Endothelial cell (in vitro differentiated cells): Measurements from ENCODE around the gene DOCK10. TPM values are rescaled to one million over a fixed set of nuclear protein-coding genes. Genes with fewer than 3 reads are reported as not detected.

Source experiments
- DNase-seq: peaks from one replicate; pipeline ENCODE4 v3.0.0; 2021; ENCODE audit warnings: low spot score
- H3K27ac Mint-ChIP-seq: one replicate; pipeline ENCODE4 v1.8.0; 2021; ENCODE audit warnings: mixed read lengths, inconsistent platforms; ENCODE audit not compliant: unreplicated experiment
- H3K27me3 Mint-ChIP-seq: one replicate; pipeline ENCODE4 v1.8.0; 2021; ENCODE audit warnings: mild to moderate bottlenecking, moderate library complexity, mixed read lengths, inconsistent platforms; ENCODE audit not compliant: unreplicated experiment
- H3K36me3 Mint-ChIP-seq: one replicate; pipeline ENCODE4 v1.8.0; 2021; ENCODE audit warnings: mild to moderate bottlenecking, low read depth, mixed read lengths, inconsistent platforms; ENCODE audit not compliant: unreplicated experiment
- H3K4me1 Mint-ChIP-seq: one replicate; pipeline ENCODE4 v1.8.0; 2021; ENCODE audit warnings: mild to moderate bottlenecking, mixed read lengths, inconsistent platforms; ENCODE audit not compliant: unreplicated experiment
- H3K4me3 Mint-ChIP-seq: one replicate; pipeline ENCODE4 v1.8.0; 2021; ENCODE audit warnings: mild to moderate bottlenecking, mixed read lengths, inconsistent platforms; ENCODE audit not compliant: unreplicated experiment
- H3K9me3 Mint-ChIP-seq: one replicate; pipeline ENCODE4 v1.8.0; 2021; ENCODE audit warnings: mixed read lengths, inconsistent platforms; ENCODE audit not compliant: unreplicated experiment
- total RNA-seq: library from RNA; stranded (reverse); fragmentation: NEBNext Ultra II Directional; extraction: Animal tissue kit (Norgen Biotek cat#: 25700); gene quantifications from one replicate; pipeline ENCODE4 v1.2.1, GENCODE V29; 2021; ENCODE audit not compliant: unreplicated experiment
- TF ChIP-seq, protein P1 (sequence below): fragments of 200-600 bp; sonication (generic); IDR thresholded peaks from one replicate; pipeline ENCODE4 v1.5.0; 2021; ENCODE audit warnings: antibody characterized with exemption; ENCODE audit not compliant: unreplicated experiment

Gene DOCK10
- total RNA-seq, 1 donor from 2014 or later = 7.6 TPM

DNA sequence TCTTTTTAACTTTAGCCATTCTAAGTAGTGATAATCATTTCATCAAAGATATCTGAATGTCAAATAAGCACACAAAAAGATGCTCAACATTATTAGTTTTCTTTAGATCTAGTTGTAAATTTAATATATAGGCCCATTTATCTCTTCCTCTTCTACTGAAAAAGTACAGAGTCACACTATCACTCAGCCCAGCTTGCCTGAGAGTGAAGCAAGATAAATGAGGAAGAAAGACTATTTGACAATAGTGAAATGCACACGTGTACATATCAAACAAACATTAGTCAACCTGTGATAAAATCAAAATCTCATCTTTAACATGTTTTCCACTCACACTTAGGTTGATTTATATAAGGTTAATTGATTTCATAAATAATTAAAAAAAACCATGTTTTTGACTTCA, 242.6 kb downstream of the DOCK10 start:
- Mint-ChIP-seq H3K4me3 (no peak overlapping the region), H3K4me1 (peaks cover 6% of the 10 kb centered on the region), H3K27me3 (peaks cover 2% of the 10 kb centered on the region), H3K36me3 (no peaks in the 10 kb centered on the region), H3K27ac (no peak overlapping the region), H3K9me3 (no peaks in the 10 kb centered on the region)
- TF ChIP-seq, protein P1, sequence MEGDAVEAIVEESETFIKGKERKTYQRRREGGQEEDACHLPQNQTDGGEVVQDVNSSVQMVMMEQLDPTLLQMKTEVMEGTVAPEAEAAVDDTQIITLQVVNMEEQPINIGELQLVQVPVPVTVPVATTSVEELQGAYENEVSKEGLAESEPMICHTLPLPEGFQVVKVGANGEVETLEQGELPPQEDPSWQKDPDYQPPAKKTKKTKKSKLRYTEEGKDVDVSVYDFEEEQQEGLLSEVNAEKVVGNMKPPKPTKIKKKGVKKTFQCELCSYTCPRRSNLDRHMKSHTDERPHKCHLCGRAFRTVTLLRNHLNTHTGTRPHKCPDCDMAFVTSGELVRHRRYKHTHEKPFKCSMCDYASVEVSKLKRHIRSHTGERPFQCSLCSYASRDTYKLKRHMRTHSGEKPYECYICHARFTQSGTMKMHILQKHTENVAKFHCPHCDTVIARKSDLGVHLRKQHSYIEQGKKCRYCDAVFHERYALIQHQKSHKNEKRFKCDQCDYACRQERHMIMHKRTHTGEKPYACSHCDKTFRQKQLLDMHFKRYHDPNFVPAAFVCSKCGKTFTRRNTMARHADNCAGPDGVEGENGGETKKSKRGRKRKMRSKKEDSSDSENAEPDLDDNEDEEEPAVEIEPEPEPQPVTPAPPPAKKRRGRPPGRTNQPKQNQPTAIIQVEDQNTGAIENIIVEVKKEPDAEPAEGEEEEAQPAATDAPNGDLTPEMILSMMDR = no peak
- no peak for DNase-seq

DNA sequence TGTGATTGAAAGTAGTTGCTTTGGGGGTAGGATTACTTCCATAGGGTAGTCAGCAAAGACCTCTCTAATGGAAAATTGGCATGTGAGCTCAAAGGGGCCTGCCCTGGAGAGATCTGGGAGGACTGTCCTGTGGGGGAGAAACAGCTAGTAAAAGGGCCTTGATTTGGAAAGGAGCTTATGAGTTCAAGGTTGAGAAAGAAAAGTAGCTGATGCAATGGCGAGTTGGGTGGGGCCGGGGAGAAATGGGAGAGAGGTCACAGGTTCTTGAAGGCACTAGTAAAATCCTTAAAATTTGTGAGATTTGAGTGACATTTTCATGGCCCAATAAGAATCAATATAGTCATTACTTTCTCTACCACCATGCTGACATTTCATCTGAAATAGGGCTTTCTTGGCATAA, 244.1 kb downstream of the DOCK10 start:
- Mint-ChIP-seq H3K27me3 (peaks cover 2% of the 10 kb centered on the region), H3K27ac (no peak overlapping the region)
- TF ChIP-seq, protein P1 = no peak

DNA sequence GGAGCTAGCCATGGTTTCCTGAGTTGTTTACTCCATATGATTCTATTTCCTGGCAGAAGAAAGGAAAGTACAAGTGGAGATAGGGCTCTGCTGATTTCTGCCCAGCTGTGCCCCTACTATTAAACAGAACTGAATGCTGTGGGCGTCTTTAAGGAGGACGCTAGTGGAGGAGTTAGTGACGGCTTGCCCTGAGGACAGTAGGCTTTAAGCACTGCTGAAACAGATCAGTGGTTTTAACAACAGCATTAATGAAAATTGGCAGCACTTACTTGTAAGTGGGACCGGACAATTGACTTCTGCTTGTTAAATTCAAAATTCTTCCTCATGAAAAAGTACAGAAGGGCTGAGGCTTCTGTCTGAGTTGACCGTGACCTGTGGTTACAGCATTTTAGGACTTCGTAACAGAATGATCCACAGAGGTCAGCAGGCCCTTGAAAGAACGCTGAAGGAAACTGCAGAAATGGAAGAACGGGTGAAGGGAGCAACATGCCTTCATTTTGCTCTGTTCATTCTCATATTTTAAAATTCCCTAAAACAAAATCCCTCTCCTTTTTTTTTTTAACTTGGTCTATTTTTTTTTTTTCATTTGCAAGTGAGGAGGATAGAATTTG, 245.5 kb downstream of the DOCK10 start:
- Mint-ChIP-seq H3K4me3 (no peak overlapping the region), H3K27me3 (peaks cover 2% of the 10 kb centered on the region), H3K36me3 (no peaks in the 10 kb centered on the region), H3K27ac (no peak overlapping the region), H3K9me3 (no peaks in the 10 kb centered on the region), H3K4me1 (peaks cover 6% of the 10 kb centered on the region)
- TF ChIP-seq, protein P1 = no peak
- no peak for DNase-seq

More for the DNA sequence above, 244.1 kb downstream of the DOCK10 start:
- Mint-ChIP-seq H3K9me3 (no peaks in the 10 kb centered on the region), H3K36me3 (no peaks in the 10 kb centered on the region), H3K4me3 (no peak overlapping the region), H3K4me1 (peaks cover 6% of the 10 kb centered on the region)
- no peak for DNase-seq

DNA sequence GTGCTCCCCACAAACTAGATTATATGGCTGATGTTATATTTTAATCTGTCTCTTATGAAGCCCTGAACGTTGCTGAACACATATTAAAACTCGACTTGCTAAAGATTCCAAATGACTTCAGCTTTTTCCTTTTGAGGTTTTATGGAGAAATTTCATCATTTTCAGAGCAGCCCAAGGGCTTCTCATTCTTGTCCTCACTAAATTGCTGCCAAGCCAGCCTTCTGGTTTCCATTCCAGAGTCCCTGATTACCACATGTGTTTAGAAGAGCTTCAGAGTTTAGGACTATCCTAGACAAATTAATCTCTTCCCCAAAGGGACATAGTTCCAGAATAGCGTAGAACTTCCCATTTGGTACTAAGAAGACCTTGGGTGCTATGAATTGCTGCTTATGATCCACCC, 248.3 kb downstream of the DOCK10 start:
- DNase-seq = no peak
- TF ChIP-seq, protein P1 = no peak
- Mint-ChIP-seq H3K4me1 (peaks cover 3% of the 10 kb centered on the region), H3K4me3 (no peak overlapping the region), H3K9me3 (no peaks in the 10 kb centered on the region), H3K36me3 (no peaks in the 10 kb centered on the region), H3K27me3 (no peaks in the 10 kb centered on the region), H3K27ac (no peak overlapping the region)

DNA sequence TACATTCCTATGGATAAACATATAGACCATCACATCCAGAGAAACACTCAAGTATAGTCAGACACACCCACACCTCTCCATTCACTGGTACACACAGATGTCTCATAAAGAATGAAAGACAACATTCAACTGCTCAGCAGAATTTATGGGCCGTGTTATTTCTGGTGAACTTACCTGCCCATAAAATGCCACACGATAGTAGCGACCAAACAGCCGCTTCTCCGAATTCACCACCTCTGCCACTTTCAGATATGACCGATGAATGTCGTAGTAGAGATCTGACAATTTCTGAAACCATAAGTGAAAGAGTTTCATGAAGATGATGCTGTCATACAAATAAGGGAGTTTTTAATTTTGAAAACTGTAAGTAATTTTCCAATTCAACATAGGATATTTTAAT, 255.4 kb downstream of the DOCK10 start:
- no peak overlapping the region for H3K4me3 Mint-ChIP-seq
- H3K27me3 Mint-ChIP-seq = no peaks in the 10 kb centered on the region
- no peaks in the 10 kb centered on the region for H3K36me3 Mint-ChIP-seq
- no peak for DNase-seq
- H3K4me1 Mint-ChIP-seq = no peaks in the 10 kb centered on the region
- TF ChIP-seq, protein P1 = no peak
- H3K9me3 Mint-ChIP-seq = no peaks in the 10 kb centered on the region
- H3K27ac Mint-ChIP-seq = no peak overlapping the region
